ENCODE data around the gene DNAH5. TPM values are rescaled to one million over a fixed set of nuclear protein-coding genes. Genes with fewer than 3 reads are reported as not detected.

The DNAH5 gene
- total and polyA plus RNA-seq, 2 of the 13 experiments (the other 11 are each of a cell fraction or from before 2014, with no cell fraction given) = 0.09 TPM

DNA sequence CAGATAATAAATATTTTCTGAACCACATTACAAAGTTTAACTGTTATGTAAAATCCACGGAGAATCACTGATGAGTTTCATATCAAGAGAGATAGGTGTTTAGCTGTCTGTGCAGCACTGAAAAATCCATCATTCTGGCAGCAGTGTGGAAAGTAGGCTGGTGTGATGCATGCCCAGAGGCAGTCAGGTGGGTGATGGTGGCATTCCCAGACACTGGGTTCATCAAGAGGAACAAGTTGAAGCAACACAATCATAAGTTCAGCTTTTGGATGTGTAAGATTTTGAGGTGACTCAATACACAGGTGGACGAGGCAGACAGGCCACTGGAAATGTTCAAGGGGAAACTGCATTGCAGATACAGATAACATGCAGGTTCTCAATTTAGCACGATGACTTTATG is 11.9 kb downstream of the DNAH5 start:
- peaks cover 10% of the 10 kb centered on the region for H3K9me3 ChIP-seq (ENCODE audit: low read length)
- no peak overlapping the region for H3K4me3 ChIP-seq (replicated peaks in 1 of 3; ENCODE audit: insufficient read depth in 1 of 3, low read depth in 2 of 3, low read length in 3 of 3)
- no peak for DNase-seq (ENCODE audit: low spot score)
- intact Hi-C loops (cut with micrococcal nuclease; ENCODE audit: unreplicated experiment) = no loop called here
- H3K27me3 ChIP-seq (ENCODE audit: control insufficient read depth in 1 of 2, insufficient read depth in 2 of 2, low read length in 2 of 2) = 0 out of 5 replicates have a peak, but pooled peaks cover 0 to 3% of the 10 kb centered on the region in 2 experiments
- no peak overlapping the region for H3K27ac ChIP-seq (ENCODE audit: extremely low read length, insufficient read depth, low read length)
- no peak for ATAC-seq
- no peak overlapping the region for H2AFZ ChIP-seq (ENCODE audit: low read length)
- ChIA-PET POLR2A (no interaction called here), CTCF (ENCODE audit: low intra/inter-chr PET ratio, low total read pairs) (no interaction called here)
- FAIRE-seq = no peak
- no peaks in the 10 kb centered on the region for H3K79me2 ChIP-seq (ENCODE audit: insufficient read depth, low read length)
- TF ChIP-seq DBP (CRISPR knock-in tag; IDR thresholded peaks at IDR 0.05; ENCODE audit: not compliant biosample characterization) (no peak), PHF20 (CRISPR knock-in tag; IDR thresholded peaks at IDR 0.05) (no peak), ZBTB42 (CRISPR knock-in tag; IDR thresholded peaks at IDR 0.05) (no peak), KMT2B (CRISPR knock-in tag; IDR thresholded peaks at IDR 0.05) (no peak), ZNF468 (CRISPR knock-in tag; IDR thresholded peaks at IDR 0.05) (no peak)
- TF ChIP-seq, protein P1, sequence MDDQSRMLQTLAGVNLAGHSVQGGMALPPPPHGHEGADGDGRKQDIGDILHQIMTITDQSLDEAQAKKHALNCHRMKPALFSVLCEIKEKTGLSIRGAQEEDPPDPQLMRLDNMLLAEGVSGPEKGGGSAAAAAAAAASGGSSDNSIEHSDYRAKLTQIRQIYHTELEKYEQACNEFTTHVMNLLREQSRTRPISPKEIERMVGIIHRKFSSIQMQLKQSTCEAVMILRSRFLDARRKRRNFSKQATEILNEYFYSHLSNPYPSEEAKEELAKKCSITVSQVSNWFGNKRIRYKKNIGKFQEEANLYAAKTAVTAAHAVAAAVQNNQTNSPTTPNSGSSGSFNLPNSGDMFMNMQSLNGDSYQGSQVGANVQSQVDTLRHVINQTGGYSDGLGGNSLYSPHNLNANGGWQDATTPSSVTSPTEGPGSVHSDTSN (CRISPR knock-in tag; IDR thresholded peaks at IDR 0.05; ENCODE audit: borderline replicate concordance) = no peak
- no peak overlapping the region for H3K4me2 ChIP-seq (ENCODE audit: low read depth, low read length)
- no peaks in the 10 kb centered on the region for H4K20me1 ChIP-seq (ENCODE audit: insufficient read depth, low read length)
- H3K36me3 ChIP-seq (replicated peaks in 1 of 2; ENCODE audit: control insufficient read depth in 1 of 2, insufficient read depth in 2 of 2, low read length in 2 of 2) = no peaks in the 10 kb centered on the region
- H3K9ac ChIP-seq (ENCODE audit: insufficient read depth, low read depth, low read length) = no peak overlapping the region
- in situ Hi-C loops (cut with HindIII; ENCODE audit: extremely low pct_ligation_motif_present, low pct_unique_long_range_greater_than_20kb) = no loop called here
- WGBS (ENCODE audit: low lambda C conversion rate) = 13% methylated on average over 3 of the region's 3 CpGs
- BruUV-seq (replicated peaks) = no TSS peak
- no peaks in the 10 kb centered on the region for H3K4me1 ChIP-seq (ENCODE audit: insufficient read depth, low read length)

GRCh38 chr5:13932011-13932410 is 12.5 kb downstream of the DNAH5 start:
- Histone ChIP-seq H3K36me3 (replicated peaks in 1 of 2; ENCODE audit: control insufficient read depth in 1 of 2, insufficient read depth in 2 of 2, low read length in 2 of 2) (no peaks in the 10 kb centered on the region), H3K9ac (ENCODE audit: insufficient read depth, low read depth, low read length) (no peak overlapping the region), H3K9me3 (ENCODE audit: low read length) (peaks cover 10% of the 10 kb centered on the region), H3K27me3 (ENCODE audit: control insufficient read depth in 1 of 2, insufficient read depth in 2 of 2, low read length in 2 of 2) (0 out of 5 replicates have a peak, but pooled peaks cover 0 to 3% of the 10 kb centered on the region in 2 experiments), H2AFZ (ENCODE audit: low read length) (no peak overlapping the region), H4K20me1 (ENCODE audit: insufficient read depth, low read length) (no peaks in the 10 kb centered on the region), H3K79me2 (ENCODE audit: insufficient read depth, low read length) (no peaks in the 10 kb centered on the region), H3K4me1 (ENCODE audit: insufficient read depth, low read length) (no peaks in the 10 kb centered on the region), H3K27ac (ENCODE audit: extremely low read length, insufficient read depth, low read length) (no peak overlapping the region), H3K4me2 (ENCODE audit: low read depth, low read length) (no peak overlapping the region), H3K4me3 (replicated peaks in 1 of 3; ENCODE audit: insufficient read depth in 1 of 3, low read depth in 2 of 3, low read length in 3 of 3) (no peak overlapping the region)
- FAIRE-seq (no peak), DNase-seq (ENCODE audit: low spot score) (no peak), ATAC-seq (no peak)
- CTCF ChIA-PET (ENCODE audit: low intra/inter-chr PET ratio, low total read pairs) = no interaction called here
- TF ChIP-seq ZSCAN20 (CRISPR knock-in tag; IDR thresholded peaks at IDR 0.05; ENCODE audit: borderline replicate concordance) = no peak
- intact Hi-C loops (cut with micrococcal nuclease; ENCODE audit: unreplicated experiment) (no loop called here), in situ Hi-C loops (cut with HindIII; ENCODE audit: extremely low pct_ligation_motif_present, low pct_unique_long_range_greater_than_20kb) (no loop called here)
- POLR2A ChIA-PET = no interaction called here
- no TSS peak for BruUV-seq (replicated peaks)
